Keratinocyte (primary cell): ENCODE results near the gene NBEA. TPM values are rescaled to one million over a fixed set of nuclear protein-coding genes. Genes with fewer than 3 reads are reported as not detected.

Source experiments
- DNase-seq: peaks from one replicate; pipeline ENCODE4 v3.0.0-alpha.2; 2011; ENCODE audit warnings: low read depth, missing footprints, low spot score
- FAIRE-seq: peaks from 2 replicates; lab custom pipeline; 2011; peaks lifted over from hg19 to GRCh38; lab: Jason Lieb, UNC
- H2AFZ ChIP-seq: 2 replicates; pipeline ENCODE4 v1.6.0; 2012; ENCODE audit warnings: low read length, control low read depth, inconsistent platforms; ENCODE audit not compliant: control insufficient read depth
- H3K27ac ChIP-seq: 2 replicates; pipeline ENCODE4 v1.5.1; 2011; ENCODE audit warnings: low read length; ENCODE audit not compliant: control insufficient read depth, insufficient read depth
- H3K27me3 ChIP-seq: 3 replicates; pipeline ENCODE4 v1.6.0; 2011; ENCODE audit warnings: low read length; ENCODE audit not compliant: control insufficient read depth, insufficient read depth; ENCODE audit errors: extremely low read depth
- H3K36me3 ChIP-seq, 2 experiments: 2 replicates in 1 of 2; 3 replicates in 1 of 2; pipeline ENCODE4 v1.5.1; 2011; ENCODE audit warnings: low read length in 2 of 2, mild to moderate bottlenecking in 1 of 2; ENCODE audit not compliant: control insufficient read depth in 2 of 2, insufficient read depth in 2 of 2; ENCODE audit errors: extremely low read depth in 1 of 2
- H3K4me1 ChIP-seq: 3 replicates; pipeline ENCODE4 v1.5.1; 2011; ENCODE audit warnings: low read length; ENCODE audit not compliant: control insufficient read depth, insufficient read depth; ENCODE audit errors: extremely low read depth
- H3K4me2 ChIP-seq: 3 replicates; pipeline ENCODE4 v1.6.0; 2011; ENCODE audit warnings: low read depth, low read length; ENCODE audit not compliant: control insufficient read depth, insufficient read depth; ENCODE audit errors: extremely low read depth
- H3K4me3 ChIP-seq, 3 experiments: fragments of 200-600 bp in 1 of 3; sonication (generic) in 1 of 3; 2 replicates in 2 of 3; 3 replicates in 1 of 3; pipeline ENCODE4 v1.5.1; 2011 to 2016; ENCODE audit warnings: low read length in 3 of 3, mild to moderate bottlenecking in 3 of 3, control low read depth in 2 of 3, inconsistent platforms in 1 of 3, low read depth in 1 of 3, mixed read lengths in 1 of 3, mixed run types in 1 of 3, moderate library complexity in 1 of 3; ENCODE audit not compliant: control insufficient read depth in 2 of 3, insufficient read depth in 2 of 3; ENCODE audit errors: extremely low read depth in 1 of 3
- H3K79me2 ChIP-seq: 2 replicates; pipeline ENCODE4 v1.6.0; 2012; ENCODE audit warnings: low read length; ENCODE audit not compliant: control insufficient read depth, insufficient read depth
- H3K9ac ChIP-seq: 3 replicates; pipeline ENCODE4 v1.6.0; 2011; ENCODE audit warnings: low read length; ENCODE audit not compliant: control insufficient read depth, insufficient read depth; ENCODE audit errors: extremely low read depth
- H3K9me1 ChIP-seq: 3 replicates; pipeline ENCODE4 v1.6.0; 2011; ENCODE audit warnings: low read length; ENCODE audit not compliant: control insufficient read depth, insufficient read depth; ENCODE audit errors: extremely low read depth
- H3K9me3 ChIP-seq: 2 replicates; pipeline ENCODE4 v1.5.1; 2012; ENCODE audit warnings: low read depth, low read length; ENCODE audit not compliant: control insufficient read depth
- H4K20me1 ChIP-seq: 3 replicates; pipeline ENCODE4 v1.6.0; 2011; ENCODE audit warnings: low read length; ENCODE audit not compliant: control insufficient read depth, insufficient read depth; ENCODE audit errors: extremely low read depth
- CTCF ChIP-seq, 3 experiments: IDR thresholded peaks in 1 of 3; conservative IDR thresholded peaks in 1 of 3; optimal IDR thresholded peaks in 1 of 3; 2 replicates in 2 of 3; 3 replicates in 1 of 3; pipeline versions ENCODE3 to v1.5.1; 2011; ENCODE audit warnings: low read length in 3 of 3, mild to moderate bottlenecking in 3 of 3, moderate library complexity in 2 of 3, control low read depth in 1 of 3, inconsistent platforms in 1 of 3; ENCODE audit not compliant: insufficient read depth in 2 of 3; ENCODE audit errors: extremely low read depth in 1 of 3
- EZH2 ChIP-seq: IDR thresholded peaks from one replicate; pipeline ENCODE4 v1.6.1; 2012; ENCODE audit warnings: inconsistent platforms, mild to moderate bottlenecking, low read length, moderate library complexity
- dilution Hi-C: fragments of 300-500 bp; cut with MboI; formaldehyde crosslinking; loops from one replicate; pipeline ENCODE4 v1.7.0; 2020; ENCODE audit warnings: low sequenced_read_pairs; ENCODE audit not compliant: extremely low pct_ligation_motif_present
- polyA plus RNA-seq, 5 experiments: library from polyadenylated mRNA; depleted of rRNA in 3 of 5; stranded (reverse) in 3 of 5; stranded (forward) in 1 of 5; unstranded in 1 of 5; fragments of >200 nt; gene quantifications; 1 replicate in 1 of 5; 2 replicates in 3 of 5; 3 replicates in 1 of 5; pipeline versions ENCODE4 v1.2.1 to v1.2.3, GENCODE V29; 2011 to 2012; ENCODE audit warnings: missing spikeins in 2 of 5, low read depth in 1 of 5, low replicate concordance in 1 of 5

The NBEA gene
- polyA plus RNA-seq, 1 donor (not counting 4 experiments of a cell fraction or from before 2014, with no cell fraction given), result 0.05 TPM

- H3K27ac ChIP-seq, result no peak overlapping the region
- dilution Hi-C loops, result no loop called here
- no peak for FAIRE-seq
Measured at GRCh38 chr13:35163674-35164073, 221.6 kb downstream of the NBEA start.

GRCh38 chr13:35164324-35164932 lies 222.4 kb downstream of the NBEA start:
- Histone ChIP-seq H3K27me3 (no peaks in the 10 kb centered on the region), H3K9ac (no peak overlapping the region), H3K4me2 (no peak overlapping the region), H3K9me1 (no peaks in the 10 kb centered on the region), H3K4me3 (no peak overlapping the region), H3K4me1 (no peaks in the 10 kb centered on the region), H2AFZ (no peak overlapping the region), H3K27ac (no peak overlapping the region), H3K79me2 (no peaks in the 10 kb centered on the region), H4K20me1 (no peaks in the 10 kb centered on the region), H3K9me3 (no peaks in the 10 kb centered on the region), H3K36me3 (no peaks in the 10 kb centered on the region)
- no peak for TF ChIP-seq EZH2
- peak in 2 of 3 experiments; percentile 30 to 43 for TF ChIP-seq CTCF (optimal IDR thresholded peaks at IDR 0.05 in 1 of 3, IDR thresholded peaks at IDR 0.05 in 1 of 3, conservative IDR thresholded peaks at IDR 0.05 in 1 of 3; ENCODE audit: extremely low read depth in 1 of 3, insufficient read depth in 2 of 3, low read length in 3 of 3)
- no peak for DNase-seq
- FAIRE-seq, result peak; percentile 44
- dilution Hi-C loops, result no loop called here

More at GRCh38 chr13:35163674-35164073, 221.6 kb downstream of the NBEA start:
- Histone ChIP-seq H3K79me2 (no peaks in the 10 kb centered on the region), H2AFZ (no peak overlapping the region), H3K9me3 (no peaks in the 10 kb centered on the region), H3K9me1 (no peaks in the 10 kb centered on the region), H3K36me3 (no peaks in the 10 kb centered on the region), H3K4me2 (no peak overlapping the region), H4K20me1 (no peaks in the 10 kb centered on the region), H3K4me3 (no peak overlapping the region), H3K9ac (no peak overlapping the region), H3K4me1 (no peaks in the 10 kb centered on the region), H3K27me3 (no peaks in the 10 kb centered on the region)
- TF ChIP-seq EZH2 (no peak), CTCF (optimal IDR thresholded peaks at IDR 0.05 in 1 of 3, IDR thresholded peaks at IDR 0.05 in 1 of 3, conservative IDR thresholded peaks at IDR 0.05 in 1 of 3; ENCODE audit: extremely low read depth in 1 of 3, insufficient read depth in 2 of 3, low read length in 3 of 3) (no peak)
- no peak for DNase-seq
